Stimulated activated naive CD8-positive, alpha-beta T cell treated with anti-CD3 and anti-CD28 coated beads, Interleukin-15, amount 100 ng/mL, for 72 hours (primary cell): ENCODE results near the gene TOMM5.
A peak's percentile ranks its signal among the peaks of the same experiment; 100 is the strongest.

Source experiments
- ATAC-seq: fragments of 150-1000 bp; cut with Tn5 transposase; 2 replicates; pipeline ENCODE4 v1.10.0; 2021; ENCODE audit warnings: mild to moderate bottlenecking, moderate library complexity
- DNase-seq, 2 donors: peaks; one replicate each; pipeline ENCODE4 v3.0.0; 2021 to 2022
- H3K27ac Mint-ChIP-seq, 2 donors: one replicate each; pipeline ENCODE4 v1.8.0; 2022; ENCODE audit warnings: mild to moderate bottlenecking in 2 of 2, mixed read lengths in 2 of 2, moderate library complexity in 2 of 2
- H3K27me3 Mint-ChIP-seq: one replicate; pipeline ENCODE4 v1.8.0; 2022; ENCODE audit warnings: mixed read lengths
- H3K4me1 Mint-ChIP-seq: one replicate; pipeline ENCODE4 v1.8.0; 2022; ENCODE audit warnings: mild to moderate bottlenecking, mixed read lengths
- H3K4me3 Mint-ChIP-seq, 2 donors: one replicate each; pipeline ENCODE4 v1.8.0; 2022; ENCODE audit warnings: mild to moderate bottlenecking in 2 of 2, mixed read lengths in 2 of 2, moderate library complexity in 1 of 2
- H3K9me3 Mint-ChIP-seq, 2 donors: one replicate each; pipeline ENCODE4 v1.8.0; 2022; ENCODE audit warnings: mixed read lengths in 2 of 2

TOMM5 gene

GRCh38 chr9:37592108-37592951 is at the start of gene TOMM5:
TSS of gene TOMM5 (minus strand) at chr9:37592597. CDS start at chr9:37592532, 65 bp downstream.
- Mint-ChIP-seq H3K4me3 (peak within 1 kb of the TSS; percentile 97 to 98), H3K27me3 (peaks cover 15% of the 10 kb centered on the region), H3K27ac (peak within 1 kb of the TSS; percentile 99), H3K9me3 (no peaks in the 10 kb centered on the region), H3K4me1 (peaks cover 29% of the 10 kb centered on the region)
- DNase-seq, result peak; percentile 88 to 93
- peak; percentile 99 for ATAC-seq

GRCh38 chr9:37641331-37641730 is 48.9 kb upstream of the TOMM5 start:
- ATAC-seq, result no peak
- DNase-seq, result no peak
- H3K27ac Mint-ChIP-seq, result no peak overlapping the region
- H3K27me3 Mint-ChIP-seq, result peaks cover 32% of the 10 kb centered on the region
- H3K9me3 Mint-ChIP-seq, result no peaks in the 10 kb centered on the region
- H3K4me3 Mint-ChIP-seq, result no peak overlapping the region
- H3K4me1 Mint-ChIP-seq, result no peaks in the 10 kb centered on the region

- H3K27me3 Mint-ChIP-seq, result peaks cover 36% of the 10 kb centered on the region
- H3K27ac Mint-ChIP-seq, result no peak overlapping the region
- no peak for DNase-seq
- H3K9me3 Mint-ChIP-seq, result no peaks in the 10 kb centered on the region
- H3K4me1 Mint-ChIP-seq, result no peaks in the 10 kb centered on the region
- H3K4me3 Mint-ChIP-seq, result no peak overlapping the region
- ATAC-seq, result no peak
Observed at GRCh38 chr9:37640246-37640645, 47.8 kb upstream of the TOMM5 start.

GRCh38 chr9:37639841-37640240 is 47.4 kb upstream of the TOMM5 start:
- no peak overlapping the region for H3K4me3 Mint-ChIP-seq

GRCh38 chr9:37639109-37639762 is 46.8 kb upstream of the TOMM5 start:
- no peak overlapping the region for H3K27ac Mint-ChIP-seq
- H3K4me3 Mint-ChIP-seq, result no peak overlapping the region
- DNase-seq (no peak), ATAC-seq (no peak)
- H3K27me3 Mint-ChIP-seq, result peaks cover 35% of the 10 kb centered on the region
- H3K4me1 Mint-ChIP-seq, result no peaks in the 10 kb centered on the region
- H3K9me3 Mint-ChIP-seq, result no peaks in the 10 kb centered on the region

More at GRCh38 chr9:37639841-37640240, 47.4 kb upstream of the TOMM5 start:
- H3K27me3 Mint-ChIP-seq, result peaks cover 35% of the 10 kb centered on the region
- no peaks in the 10 kb centered on the region for H3K9me3 Mint-ChIP-seq
- DNase-seq, result no peak
- H3K27ac Mint-ChIP-seq, result no peak overlapping the region
- H3K4me1 Mint-ChIP-seq, result no peaks in the 10 kb centered on the region
- ATAC-seq, result no peak

- no peaks in the 10 kb centered on the region for H3K4me1 Mint-ChIP-seq
- H3K27ac Mint-ChIP-seq, result peak overlapping the region in 1 of 2 donors; percentile 7
- H3K27me3 Mint-ChIP-seq, result peaks cover 20% of the 10 kb centered on the region
- DNase-seq (no peak), ATAC-seq (no peak)
- H3K4me3 Mint-ChIP-seq, result no peak overlapping the region
- no peaks in the 10 kb centered on the region for H3K9me3 Mint-ChIP-seq
Observed at GRCh38 chr9:37636511-37637448, 44.4 kb upstream of the TOMM5 start.

GRCh38 chr9:37635808-37636207 is 43.4 kb upstream of the TOMM5 start:
- no peaks in the 10 kb centered on the region for H3K4me1 Mint-ChIP-seq
- peaks cover 20% of the 10 kb centered on the region for H3K27me3 Mint-ChIP-seq
- H3K4me3 Mint-ChIP-seq, result no peak overlapping the region
- no peaks in the 10 kb centered on the region for H3K9me3 Mint-ChIP-seq
- ATAC-seq (no peak), DNase-seq (no peak)
- no peak overlapping the region for H3K27ac Mint-ChIP-seq

- H3K27ac Mint-ChIP-seq, result no peak overlapping the region
- H3K4me3 Mint-ChIP-seq, result no peak overlapping the region
- H3K27me3 Mint-ChIP-seq, result peaks cover 20% of the 10 kb centered on the region
- no peak for DNase-seq
- H3K4me1 Mint-ChIP-seq, result no peaks in the 10 kb centered on the region
- H3K9me3 Mint-ChIP-seq, result no peaks in the 10 kb centered on the region
- no peak for ATAC-seq
Observed at GRCh38 chr9:37632479-37632878, 40.1 kb upstream of the TOMM5 start.

- H3K4me1 Mint-ChIP-seq, result no peaks in the 10 kb centered on the region
- H3K27me3 Mint-ChIP-seq, result no peaks in the 10 kb centered on the region
- H3K27ac Mint-ChIP-seq, result no peak overlapping the region
- H3K4me3 Mint-ChIP-seq, result no peak overlapping the region
- ATAC-seq (no peak), DNase-seq (no peak)
- H3K9me3 Mint-ChIP-seq, result no peaks in the 10 kb centered on the region
Observed at GRCh38 chr9:37626708-37627292, 34.4 kb upstream of the TOMM5 start.

GRCh38 chr9:37625758-37626147 is 33.4 kb upstream of the TOMM5 start:
- Mint-ChIP-seq H3K27ac (no peak overlapping the region), H3K27me3 (no peaks in the 10 kb centered on the region), H3K4me1 (no peaks in the 10 kb centered on the region), H3K4me3 (no peak overlapping the region), H3K9me3 (no peaks in the 10 kb centered on the region)
- no peak for ATAC-seq
- DNase-seq, result no peak

GRCh38 chr9:37625036-37625757 is 32.8 kb upstream of the TOMM5 start:
- ATAC-seq (no peak), DNase-seq (no peak)
- H3K9me3 Mint-ChIP-seq, result no peaks in the 10 kb centered on the region
- no peak overlapping the region for H3K4me3 Mint-ChIP-seq
- no peak overlapping the region for H3K27ac Mint-ChIP-seq
- no peaks in the 10 kb centered on the region for H3K27me3 Mint-ChIP-seq
- H3K4me1 Mint-ChIP-seq, result no peaks in the 10 kb centered on the region

GRCh38 chr9:37624073-37624472 is 31.7 kb upstream of the TOMM5 start:
- H3K27ac Mint-ChIP-seq, result no peak overlapping the region
- no peak overlapping the region for H3K4me3 Mint-ChIP-seq
- DNase-seq (no peak), ATAC-seq (no peak)
- H3K27me3 Mint-ChIP-seq, result no peaks in the 10 kb centered on the region
- no peaks in the 10 kb centered on the region for H3K4me1 Mint-ChIP-seq
- no peaks in the 10 kb centered on the region for H3K9me3 Mint-ChIP-seq

- Mint-ChIP-seq H3K4me3 (no peak overlapping the region), H3K27me3 (no peaks in the 10 kb centered on the region), H3K4me1 (no peaks in the 10 kb centered on the region), H3K9me3 (no peaks in the 10 kb centered on the region), H3K27ac (peak overlapping the region in 1 of 2 donors; percentile 24)
- ATAC-seq, result no peak
- DNase-seq, result no peak
Observed at GRCh38 chr9:37623267-37623666, 30.9 kb upstream of the TOMM5 start.

- ATAC-seq (no peak), DNase-seq (no peak)
- no peak overlapping the region for H3K4me3 Mint-ChIP-seq
- H3K27ac Mint-ChIP-seq, result no peak overlapping the region
- H3K4me1 Mint-ChIP-seq, result no peaks in the 10 kb centered on the region
- no peaks in the 10 kb centered on the region for H3K27me3 Mint-ChIP-seq
- no peaks in the 10 kb centered on the region for H3K9me3 Mint-ChIP-seq
Observed at GRCh38 chr9:37622462-37622861, 30.1 kb upstream of the TOMM5 start.
